ENCODE results near the gene KLHL36.

GRCh38 chr16:84641643-84642358 lies 6.5 kb upstream of the KLHL36 start:
- TF ChIP-seq CTCF (IDR thresholded peaks at IDR 0.05) = no peak
- no peak for TF ChIP-seq POLR2AphosphoS5 (IDR thresholded peaks at IDR 0.05)
- no peak for TF ChIP-seq EP300 (IDR thresholded peaks at IDR 0.05)
